Panc1 (cell line): ENCODE data around the gene PGAM5. TPM values are rescaled to one million over a fixed set of nuclear protein-coding genes. Genes with fewer than 3 reads are reported as not detected.

ENCODE experiments used
- ATAC-seq: fragments of 200-7000 bp; cut with Tn5 transposase; 2 replicates; pipeline ENCODE4 v1.9.1; 2020; ENCODE audit warnings: mild to moderate bottlenecking, moderate library complexity
- BruUV-seq: library from RNA; stranded (reverse); fragments of 400-500 nt; replicated peaks from 2 replicates; lab custom pipeline; 2021; lab: Mats Ljungman, UMichigan
- CTCF ChIA-PET: fragments of 300-600 bp; sonication (Branson Sonifier 250); formaldehyde crosslinking; loops from one replicate; lab custom pipeline; 2022; ENCODE audit warnings: antibody characterized with exemption; lab: Charles Lee
- POLR2A ChIA-PET: fragments of 300-600 bp; sonication (Branson Sonifier 250); formaldehyde crosslinking; loops from one replicate; lab custom pipeline; 2022; ENCODE audit warnings: antibody characterized with exemption; lab: Charles Lee
- DNase-seq: peaks from one replicate; pipeline ENCODE4 v3.0.0-alpha.2; 2010; ENCODE audit warnings: low read depth, low spot score
- H3K27ac ChIP-seq: 2 replicates; pipeline ENCODE4 v1.5.1; 2011; ENCODE audit warnings: mild to moderate bottlenecking, low read length, inconsistent platforms
- H3K27me3 ChIP-seq: fragments of 200-500 bp; sonication (Bioruptor generic); 2 replicates; pipeline ENCODE4 v1.6.0; 2014; ENCODE audit warnings: low read length, inconsistent platforms; ENCODE audit not compliant: control insufficient read depth, insufficient read depth
- H3K36me3 ChIP-seq: fragments of 200-500 bp; sonication (Bioruptor generic); 2 replicates; pipeline ENCODE4 v1.5.1; 2014; ENCODE audit warnings: inconsistent platforms, mild to moderate bottlenecking, low read length, moderate library complexity; ENCODE audit not compliant: control insufficient read depth, insufficient read depth
- H3K4me1 ChIP-seq: 2 replicates; pipeline ENCODE4 v1.5.1; 2011; ENCODE audit warnings: inconsistent platforms, mild to moderate bottlenecking, low read length, moderate library complexity; ENCODE audit not compliant: control insufficient read depth, insufficient read depth
- H3K4me3 ChIP-seq, 2 experiments: 2 replicates each; pipeline ENCODE4 v1.5.1; 2011 to 2012; ENCODE audit warnings: low read depth in 2 of 2, low read length in 2 of 2, mild to moderate bottlenecking in 2 of 2, inconsistent platforms in 1 of 2, moderate library complexity in 1 of 2
- H3K9me3 ChIP-seq: fragments of 200-500 bp; sonication (Bioruptor generic); 2 replicates; pipeline ENCODE4 v1.5.1; 2014; ENCODE audit warnings: low read depth, mild to moderate bottlenecking, inconsistent platforms, low read length, moderate library complexity; ENCODE audit not compliant: control insufficient read depth, insufficient read depth
- CTCF ChIP-seq: fragments of 450-650 bp; IDR thresholded peaks from 2 replicates; pipeline ENCODE4 v1.5.1; 2017; ENCODE audit warnings: mild to moderate bottlenecking
- POLR2AphosphoS5 ChIP-seq: IDR thresholded peaks from 2 replicates; pipeline ENCODE4 v1.6.1; 2012; ENCODE audit warnings: mild to moderate bottlenecking, low read depth, low read length, moderate library complexity
- REST ChIP-seq, 2 experiments: IDR thresholded peaks; 2 replicates each; pipeline ENCODE4 v1.6.1; 2011 to 2012; ENCODE audit warnings: low read depth in 2 of 2, control low read depth in 1 of 2, low read length in 1 of 2, mild to moderate bottlenecking in 1 of 2, moderate library complexity in 1 of 2; ENCODE audit not compliant: insufficient read depth in 1 of 2
- SIN3A ChIP-seq: IDR thresholded peaks from 2 replicates; pipeline ENCODE4 v1.6.1; 2012; ENCODE audit warnings: low read depth, mild to moderate bottlenecking, low read length, moderate library complexity, borderline replicate concordance; ENCODE audit not compliant: insufficient read depth
- TCF7L2 ChIP-seq: IDR thresholded peaks from 2 replicates; pipeline ENCODE4 v1.6.1; 2011; ENCODE audit warnings: mild to moderate bottlenecking, low read depth, low read length, inconsistent platforms
- in situ Hi-C: cut with HindIII; loops from 2 replicates; pipeline ENCODE4 v1.10.0; 2016; ENCODE audit warnings: low sequenced_read_pairs, low pct_unique_long_range_greater_than_20kb
- intact Hi-C: fragments of 100-400 bp; cut with micrococcal nuclease; formaldehyde crosslinking; loops from one replicate; pipeline ENCODE4 v1.10.0; 2022; ENCODE audit not compliant: unreplicated experiment
- total RNA-seq: library from RNA; stranded (reverse); gene quantifications from one replicate; pipeline ENCODE4 v1.2.1, GENCODE V29; 2021; ENCODE audit not compliant: unreplicated experiment

Gene PGAM5
- total RNA-seq, 1 experiment from 2014 or later = 116 TPM

DNA sequence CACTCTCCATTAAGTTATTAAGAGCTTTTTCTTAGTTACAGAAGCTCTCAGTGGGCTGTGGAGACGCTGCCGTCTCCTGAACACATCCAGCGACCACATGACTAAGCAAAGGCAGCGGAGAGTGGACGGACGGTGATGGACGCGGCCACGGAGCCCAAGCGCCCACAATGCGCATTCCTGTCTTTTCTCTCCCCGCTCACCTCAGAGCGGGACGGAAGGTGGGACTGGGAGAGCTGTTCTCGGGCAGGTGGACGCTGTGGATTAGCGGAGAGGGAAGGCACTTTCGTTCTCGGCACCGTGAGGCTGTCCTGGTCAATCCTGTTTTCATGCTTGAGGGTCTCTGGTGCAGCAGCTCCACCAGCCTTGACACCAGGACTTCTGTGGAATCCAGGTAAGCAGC lies 53.6 kb downstream of the PGAM5 start:
- H3K27ac ChIP-seq = no peak overlapping the region
- H3K4me1 ChIP-seq = no peaks in the 10 kb centered on the region; the same call in 1 of the 2 replicates
- no peaks in the 10 kb centered on the region for H3K27me3 ChIP-seq
- ChIA-PET CTCF (interaction anchor here (0.6 kb wide), 1 partner anchor 12 kb away, joined by 3 read pairs; no protein-coding TSS in a partner anchor), POLR2A (no interaction called here)
- no peak for TF ChIP-seq TCF7L2
- TF ChIP-seq CTCF = no peak
- no peak for TF ChIP-seq REST (IDR thresholded peaks at IDR 0.05; ENCODE audit: insufficient read depth in 1 of 2, low read depth in 2 of 2, low read length in 1 of 2)
- no peak for TF ChIP-seq POLR2AphosphoS5
- no peak for TF ChIP-seq SIN3A
- H3K36me3 ChIP-seq = peaks cover 5% of the 10 kb centered on the region
- DNase-seq (no peak), ATAC-seq (no peak)
- no peak overlapping the region for H3K4me3 ChIP-seq
- TSS peak; percentile 32 for BruUV-seq
- no peaks in the 10 kb centered on the region for H3K9me3 ChIP-seq
- in situ Hi-C loops (no loop called here), intact Hi-C loops (no loop called here)

GRCh38 chr12:132765361-132765760 lies 54.7 kb downstream of the PGAM5 start:
- ChIA-PET CTCF (no interaction called here), POLR2A (no interaction called here)
- H3K9me3 ChIP-seq = no peaks in the 10 kb centered on the region
- TF ChIP-seq REST (IDR thresholded peaks at IDR 0.05; ENCODE audit: insufficient read depth in 1 of 2, low read depth in 2 of 2, low read length in 1 of 2) = no peak
- TF ChIP-seq POLR2AphosphoS5 = no peak
- no peak for TF ChIP-seq SIN3A
- TF ChIP-seq CTCF = no peak
- no peak for TF ChIP-seq TCF7L2
- H3K27me3 ChIP-seq = no peaks in the 10 kb centered on the region
- no peak overlapping the region for H3K27ac ChIP-seq
- BruUV-seq = no TSS peak
- DNase-seq (no peak), ATAC-seq (no peak)
- no peaks in the 10 kb centered on the region for H3K4me1 ChIP-seq
- intact Hi-C loops = no loop called here
- in situ Hi-C loops = no loop called here
- H3K36me3 ChIP-seq = peaks cover 3% of the 10 kb centered on the region; the same call in 1 of the 2 replicates
- no peak overlapping the region for H3K4me3 ChIP-seq
